ENCODE measurements around the gene WDR81. TPM values are rescaled to one million over a fixed set of nuclear protein-coding genes. Genes with fewer than 3 reads are reported as not detected.
"Not testable (repeated sequence)": the region's sequence is repeated elsewhere in the genome, so short reads cannot be mapped to it uniquely, and the experiment has no call there.

The WDR81 gene
- total RNA-seq: 49.9 TPM
- long read RNA-seq, full-length matches to known transcripts: 26 of 150 reads
- long read RNA-seq, partial matches to known transcripts: 94 of 150 reads
- long read RNA-seq, other reads (novel, unspliced or antisense): 30 of 150 reads

- intact Hi-C loops (cut with DNase I): loop anchor here (5.0 kb wide), 1 partner anchor 58 kb away; no protein-coding TSS in a partner anchor
- DNase-seq (peak; percentile 97), ATAC-seq (peak; percentile 88 to 91)
- H3K9me3 ChIP-seq: no peaks in the 10 kb centered on the region
- H3K27ac ChIP-seq: peak within 1 kb of the TSS; percentile 94
- peaks cover 71% of the 10 kb centered on the region for H3K4me1 ChIP-seq
- H3K27me3 ChIP-seq (ENCODE audit: low read depth): no peaks in the 10 kb centered on the region
- peaks cover 32% of the 10 kb centered on the region for H3K36me3 ChIP-seq
- H3K4me3 ChIP-seq: peak within 1 kb of the TSS; percentile 80
- TF ChIP-seq CTCF (IDR thresholded peaks at IDR 0.05): no peak
Measured at GRCh38 chr17:1724351-1724868, at the start of gene WDR81. WDR81 (plus strand) TSS chr17:1724704; CDS start chr17:1724960, 256 bp downstream.

GRCh38 chr17:1676401-1676800 is 48.1 kb upstream of the WDR81 start:
- no peaks in the 10 kb centered on the region for H3K9me3 ChIP-seq
- H3K27ac ChIP-seq: no peak overlapping the region
- peak in 1 of 2 donors; percentile 11 for ATAC-seq
- intact Hi-C loops (cut with DNase I): no loop called here
- DNase-seq: no peak
- no peaks in the 10 kb centered on the region for H3K27me3 ChIP-seq (ENCODE audit: low read depth)
- no peaks in the 10 kb centered on the region for H3K4me1 ChIP-seq
- no peak for TF ChIP-seq CTCF (IDR thresholded peaks at IDR 0.05)
- peaks cover 100% of the 10 kb centered on the region for H3K36me3 ChIP-seq
- H3K4me3 ChIP-seq: no peak overlapping the region

- H3K27me3 ChIP-seq (ENCODE audit: low read depth): no peaks in the 10 kb centered on the region
- H3K4me3 ChIP-seq: peak overlapping the region; percentile 76
- peaks cover 51% of the 10 kb centered on the region for H3K36me3 ChIP-seq
- TF ChIP-seq CTCF (IDR thresholded peaks at IDR 0.05): no peak
- peaks cover 27% of the 10 kb centered on the region for H3K4me1 ChIP-seq
- H3K9me3 ChIP-seq: no peaks in the 10 kb centered on the region
- no peak for ATAC-seq
- intact Hi-C loops (cut with DNase I): no loop called here
- H3K27ac ChIP-seq: peak overlapping the region; percentile 93
- DNase-seq: no peak
Measured at GRCh38 chr17:1683459-1683858, 41.0 kb upstream of the WDR81 start.

- intact Hi-C loops (cut with DNase I): no loop called here
- Histone ChIP-seq H3K9me3 (no peaks in the 10 kb centered on the region), H3K36me3 (peaks cover 40% of the 10 kb centered on the region), H3K4me3 (peak within 1 kb of the TSS; percentile 76), H3K4me1 (peaks cover 27% of the 10 kb centered on the region), H3K27me3 (ENCODE audit: low read depth) (no peaks in the 10 kb centered on the region), H3K27ac (peak within 1 kb of the TSS; percentile 93)
- ATAC-seq: peak; percentile 100
- TF ChIP-seq CTCF (IDR thresholded peaks at IDR 0.05): no peak
- peak; percentile 98 for DNase-seq
Measured at GRCh38 chr17:1684378-1685189, 39.9 kb upstream of the WDR81 start, which contains the start of gene PRPF8. PRPF8 (minus strand) TSS chr17:1684867; CDS start chr17:1684571, 296 bp downstream.

- Histone ChIP-seq H3K27me3 (ENCODE audit: low read depth) (no peaks in the 10 kb centered on the region), H3K4me3 (no peak overlapping the region), H3K9me3 (no peaks in the 10 kb centered on the region), H3K36me3 (peaks cover 25% of the 10 kb centered on the region), H3K4me1 (peaks cover 27% of the 10 kb centered on the region), H3K27ac (no peak overlapping the region)
- DNase-seq (no peak), ATAC-seq (no peak)
- TF ChIP-seq CTCF (IDR thresholded peaks at IDR 0.05): no peak
- intact Hi-C loops (cut with DNase I): no loop called here
Measured at GRCh38 chr17:1686086-1686485, 38.4 kb upstream of the WDR81 start.

GRCh38 chr17:1688405-1688804 is 36.1 kb upstream of the WDR81 start:
- DNase-seq; H3K4me3 ChIP-seq; H3K36me3 ChIP-seq; H3K27ac ChIP-seq; ATAC-seq; intact Hi-C loops (cut with DNase I); H3K27me3 ChIP-seq (ENCODE audit: low read depth); H3K9me3 ChIP-seq: not testable (repeated sequence)
- peaks cover 13% of the 10 kb centered on the region for H3K4me1 ChIP-seq

Measured in lower lobe of right lung (tissue), 2 donors.